K562 (cell line): ENCODE data around the gene UBE2S. TPM values are rescaled to one million over a fixed set of nuclear protein-coding genes. Genes with fewer than 3 reads are reported as not detected.

ENCODE experiments used
- AFF1 ChIP-seq, 2 experiments: fragments of 450-650 bp; IDR thresholded peaks; 2 replicates each; pipeline ENCODE4 v1.6.1; 2018; ENCODE audit warnings: mild to moderate bottlenecking in 2 of 2, low read depth in 1 of 2; ENCODE audit not compliant: partially characterized antibody in 2 of 2
- ATF2 ChIP-seq: sonication (generic); formaldehyde crosslinking; IDR thresholded peaks from 2 replicates; pipeline ENCODE4 v1.8.1; 2022; ENCODE audit warnings: missing genetic modification reagents
- ETV1 ChIP-seq: fragments of 450-650 bp; conservative IDR thresholded peaks from 2 replicates; pipeline ENCODE4 v1.6.1; 2016; ENCODE audit warnings: missing genetic modification characterization, control low read depth, low read depth, missing compliant biosample characterization
- KLF1 ChIP-seq: fragments of 450-650 bp; IDR thresholded peaks from 2 replicates; pipeline ENCODE4 v1.6.1; 2016; ENCODE audit warnings: missing genetic modification characterization, missing compliant biosample characterization
- L3MBTL2 ChIP-seq: fragments of 450-650 bp; IDR thresholded peaks from 2 replicates; pipeline ENCODE4 v1.6.1; 2016; ENCODE audit warnings: mild to moderate bottlenecking, moderate library complexity
- MYNN ChIP-seq, 2 experiments: sonication (generic); formaldehyde crosslinking in 1 of 2; IDR thresholded peaks; 2 replicates each; pipeline versions ENCODE4 v1.5.0 to v1.6.1; 2016 to 2020; ENCODE audit warnings: antibody characterized with exemption in 1 of 2, missing genetic modification reagents in 1 of 2
- NKRF ChIP-seq: fragments of 450-650 bp; IDR thresholded peaks from 2 replicates; pipeline ENCODE4 v1.6.1; 2016; ENCODE audit warnings: borderline replicate concordance
- PRPF4 ChIP-seq: fragments of 200-400 bp; formaldehyde crosslinking; IDR thresholded peaks from one replicate; pipeline ENCODE4 v1.6.1; 2017; ENCODE audit warnings: low read length, low read depth, mild to moderate bottlenecking; ENCODE audit not compliant: insufficient read depth, poor library complexity, severe bottlenecking
- RAD21 ChIP-seq, 2 experiments: fragments of 250-450 bp in 1 of 2; fragments of 450-650 bp in 1 of 2; sonication (Bioruptor Pico) in 1 of 2; formaldehyde crosslinking in 1 of 2; IDR thresholded peaks in 1 of 2; conservative IDR thresholded peaks in 1 of 2; 2 replicates each; pipeline versions ENCODE4 v1.4.0 to v1.8.0; 2020 to 2022; ENCODE audit warnings: mild to moderate bottlenecking in 2 of 2, moderate library complexity in 1 of 2
- SMAD2 ChIP-seq: fragments of 150-350 bp; IDR thresholded peaks from 2 replicates; pipeline ENCODE4 v1.6.1; 2014; ENCODE audit warnings: low read depth, mild to moderate bottlenecking, low read length
- TEAD4 ChIP-seq, 2 experiments: sonication (generic) in 1 of 2; formaldehyde crosslinking in 1 of 2; IDR thresholded peaks; 2 replicates each; pipeline versions ENCODE4 v1.6.1 to v1.8.0; 2012 to 2022; ENCODE audit warnings: borderline replicate concordance in 1 of 2, inconsistent platforms in 1 of 2, low read length in 1 of 2, mild to moderate bottlenecking in 1 of 2, missing genetic modification reagents in 1 of 2
- THRA ChIP-seq: fragments of 450-650 bp; IDR thresholded peaks from 2 replicates; pipeline ENCODE4 v1.6.1; 2017; ENCODE audit warnings: mild to moderate bottlenecking, moderate library complexity
- VEZF1 ChIP-seq: fragments of 200-800 bp; sonication (Bioruptor generic); IDR thresholded peaks from 2 replicates; pipeline ENCODE4 v1.6.1; 2017; ENCODE audit warnings: missing genetic modification characterization, missing compliant biosample characterization
- ZNF232 ChIP-seq: sonication (generic); formaldehyde crosslinking; IDR thresholded peaks from 2 replicates; pipeline ENCODE4 v1.8.0; 2022; ENCODE audit warnings: mild to moderate bottlenecking, missing genetic modification reagents
- polyA plus RNA-seq, 8 experiments: library from polyadenylated mRNA; depleted of rRNA in 4 of 8; stranded (reverse) in 5 of 8; unstranded in 3 of 8; fragments of >200 nt; fragmentation: Nextera tagmentation in 2 of 8; fragmentation: Illumina TruSeq in 1 of 8; extraction: Ambion mirVana in 2 of 8; extraction: Trizol in 1 of 8; gene quantifications; 2 replicates each; pipeline versions ENCODE4 v1.2.1 to v1.2.3, GENCODE V29; 2011 to 2014; ENCODE audit warnings: inconsistent platforms in 1 of 8, missing spikeins in 1 of 8
- total RNA-seq, 7 experiments: library from RNA; depleted of rRNA in 6 of 7; stranded (reverse); fragments of >200 nt in 6 of 7; fragmentation: Illumina TruSeq in 2 of 7; extraction: Trizol in 2 of 7; gene quantifications; 2 replicates each; pipeline versions ENCODE4 v1.2.1 to v1.2.3, GENCODE V29; 2011 to 2021; ENCODE audit warnings: low replicate concordance in 1 of 7

Gene UBE2S
- total and polyA plus RNA-seq, 9 of the 15 experiments (the other 6 are each of a cell fraction or from before 2014, with no cell fraction given): 1.5 to 1,305 (median 157) TPM

GRCh38 chr19:55368701-55369563, 38.7 kb downstream of the UBE2S start (continued):
- TF ChIP-seq TEAD4 (IDR thresholded peaks at IDR 0.05; ENCODE audit: low read length) (peak; percentile 35; the same call in 1 of the 2 replicates), TEAD4 (CRISPR knock-in tag; IDR thresholded peaks at IDR 0.05; ENCODE audit: borderline replicate concordance) (no peak), L3MBTL2 (no peak), SMAD2 (no peak), THRA (no peak), KLF1 (tag) (no peak), RAD21 (CRISPR knock-in tag; conservative IDR thresholded peaks at IDR 0.05 in 1 of 2, IDR thresholded peaks at IDR 0.05 in 1 of 2) (no peak), NKRF (no peak), PRPF4 (no peak), ATF2 (CRISPR knock-in tag) (no peak), ZNF232 (CRISPR knock-in tag) (no peak), ETV1 (tag) (0 out of 2 replicates have a peak, but pooled peaks have one; percentile 9), VEZF1 (CRISPR knock-in tag) (peak; percentile 61), MYNN (IDR thresholded peaks at IDR 0.05) (no peak), MYNN (CRISPR knock-in tag; IDR thresholded peaks at IDR 0.05) (no peak), AFF1 (IDR thresholded peaks at IDR 0.05; ENCODE audit: low read depth in 1 of 2, partially characterized antibody in 2 of 2) (no peak)
